Common myeloid progenitor, CD34-positive (primary cell): ENCODE measurements around the gene FAM169A.
"Not testable (repeated sequence)": the region's sequence is repeated elsewhere in the genome, so short reads cannot be mapped to it uniquely, and the experiment has no call there.

Experiments used
- CTCF ChIA-PET: fragments of 350-600 bp; sonication (Branson Sonifier 250); formaldehyde crosslinking; loops from one replicate; lab custom pipeline; 2021; ENCODE audit warnings: antibody characterized with exemption; lab: Charles Lee
- POLR2A ChIA-PET: fragments of 350-600 bp; sonication (Branson Sonifier 250); formaldehyde crosslinking; loops from one replicate; lab custom pipeline; 2021; ENCODE audit warnings: antibody characterized with exemption; lab: Charles Lee
- DNase-seq, 3 donors: peaks; one replicate each; pipeline versions ENCODE4 v3.0.0 to v3.0.0-alpha.2; 2013
- H3K27ac ChIP-seq, 2 experiments: 1 replicate in 1 of 2; 2 replicates in 1 of 2; pipeline ENCODE4 v1.7.0; 2013; ENCODE audit warnings: inconsistent platforms in 2 of 2, low read length in 2 of 2, mild to moderate bottlenecking in 2 of 2, low read depth in 1 of 2, moderate library complexity in 1 of 2; ENCODE audit not compliant: severe bottlenecking in 2 of 2, insufficient read depth in 1 of 2, poor library complexity in 1 of 2
- H3K27me3 ChIP-seq, 5 experiments: replicated peaks in 2 of 5; 1 replicate in 3 of 5; 2 replicates in 2 of 5; pipeline versions ENCODE4 v1.6.1 to v1.7.0; 2013; ENCODE audit warnings: low read length in 4 of 5, mild to moderate bottlenecking in 2 of 5, moderate library complexity in 2 of 5, inconsistent platforms in 1 of 5; ENCODE audit not compliant: insufficient read depth in 5 of 5, control insufficient read depth in 4 of 5
- H3K36me3 ChIP-seq, 4 experiments: 1 replicate in 2 of 4; 2 replicates in 2 of 4; pipeline versions ENCODE4 v1.6.1 to v1.7.0; 2013; ENCODE audit warnings: low read length in 3 of 4, control low read depth in 1 of 4, mild to moderate bottlenecking in 1 of 4; ENCODE audit not compliant: control insufficient read depth in 4 of 4, insufficient read depth in 4 of 4
- H3K4me1 ChIP-seq, 4 experiments: 1 replicate in 3 of 4; 2 replicates in 1 of 4; pipeline versions ENCODE4 v1.6.1 to v1.7.1; 2013; ENCODE audit warnings: low read length in 3 of 4, mild to moderate bottlenecking in 3 of 4, control low read depth in 1 of 4, inconsistent platforms in 1 of 4, moderate library complexity in 1 of 4; ENCODE audit not compliant: control insufficient read depth in 4 of 4, insufficient read depth in 4 of 4; ENCODE audit errors: control extremely low read depth in 1 of 4
- H3K4me3 ChIP-seq, 7 experiments: 1 replicate in 4 of 7; 2 replicates in 3 of 7; pipeline versions ENCODE4 v1.5.1 to v1.7.0; 2013; ENCODE audit warnings: mild to moderate bottlenecking in 7 of 7, low read length in 6 of 7, moderate library complexity in 6 of 7, inconsistent platforms in 2 of 7, low read depth in 2 of 7, control low read depth in 1 of 7; ENCODE audit not compliant: insufficient read depth in 4 of 7, control insufficient read depth in 1 of 7; ENCODE audit errors: extremely low read depth in 1 of 7
- H3K9me3 ChIP-seq, 5 experiments: 1 replicate in 4 of 5; 2 replicates in 1 of 5; pipeline versions ENCODE4 v1.6.1 to v1.7.1; 2013; ENCODE audit warnings: low read length in 4 of 5, mild to moderate bottlenecking in 2 of 5, inconsistent platforms in 1 of 5, low read depth in 1 of 5, moderate library complexity in 1 of 5; ENCODE audit not compliant: control insufficient read depth in 4 of 5, insufficient read depth in 2 of 5; ENCODE audit errors: control extremely low read depth in 1 of 5
- WGBS: methylation state at CpG from one replicate; pipeline ENCODE4 v1.1.5; 2013; ENCODE audit not compliant: insufficient coverage; 5-methylcytosine and 5-hydroxymethylcytosine counted together

The FAM169A gene

GRCh38 chr5:74762599-74762998, 103.6 kb downstream of the FAM169A start:
- Histone ChIP-seq H3K36me3 (peaks cover 5 to 42% (median 18%) of the 10 kb centered on the region in 4 experiments), H3K4me3 (no peak overlapping the region), H3K27me3 (no peaks in the 10 kb centered on the region), H3K4me1 (peaks cover 0 to 16% (median 11%) of the 10 kb centered on the region in 4 experiments), H3K27ac (no peak overlapping the region), H3K9me3 (no peaks in the 10 kb centered on the region)
- no CpG with 5 or more reads among the region's 2 CpGs for WGBS
- ChIA-PET POLR2A (no interaction called here), CTCF (interaction anchor here (0.6 to 2.9 kb wide), 3 partner anchors 10 to 12 kb away, joined by 3 to 9 read pairs (median 3); no protein-coding TSS in a partner anchor)
- no peak for DNase-seq

- DNase-seq = peak in 1 of 3 donors; percentile 4
- Histone ChIP-seq H3K27ac (no peak overlapping the region), H3K4me3 (no peak overlapping the region), H3K36me3 (peaks cover 15 to 55% (median 23%) of the 10 kb centered on the region in 4 experiments), H3K27me3 (no peaks in the 10 kb centered on the region), H3K4me1 (peaks cover 0 to 15% (median 11%) of the 10 kb centered on the region in 4 experiments), H3K9me3 (peaks cover 3 to 5% (median 5%) of the 10 kb centered on the region in 5 experiments)
- no CpG with 5 or more reads among the region's 1 CpG for WGBS
- CTCF ChIA-PET = interaction anchor here (1.1 to 2.9 kb wide), 4 partner anchors 9 to 164 kb away, joined by 3 to 9 read pairs (median 4); no protein-coding TSS in a partner anchor
- POLR2A ChIA-PET = interaction anchor here (0.6 kb wide), 1 partner anchor 100 kb away, joined by 4 read pairs; no protein-coding TSS in a partner anchor
These were observed 104.9 kb downstream of the FAM169A start for GRCh38 chr5:74761241-74761640.

- H3K4me3 ChIP-seq, H3K9me3 ChIP-seq, H3K27me3 ChIP-seq, CTCF ChIA-PET, POLR2A ChIA-PET, H3K27ac ChIP-seq, H3K4me1 ChIP-seq, DNase-seq: not testable (repeated sequence)
- no CpG with 5 or more reads among the region's 4 CpGs for WGBS
- peaks cover 16 to 64% (median 41%) of the 10 kb centered on the region in 4 experiments for H3K36me3 ChIP-seq
These were observed 117.4 kb downstream of the FAM169A start for GRCh38 chr5:74748742-74749141.

DNA sequence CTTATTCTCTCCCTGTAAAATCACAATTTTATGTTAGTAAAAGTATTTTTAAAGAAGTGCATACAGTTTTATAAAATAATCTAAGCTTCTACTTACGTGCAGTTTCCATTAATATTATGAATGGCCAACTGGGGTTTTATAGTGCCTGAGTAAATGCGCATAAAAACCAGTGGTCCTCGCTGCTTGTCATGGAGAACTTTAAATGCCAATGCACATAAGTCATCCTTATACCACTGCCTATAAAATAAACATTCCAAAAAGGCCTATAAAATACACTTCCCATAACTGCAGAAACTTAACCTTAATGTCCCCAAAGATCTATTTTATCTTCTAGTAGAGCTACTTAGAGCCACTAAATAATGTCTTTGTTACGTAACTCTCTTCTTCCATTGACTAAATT, 127.8 kb downstream of the FAM169A start:
- 100% methylated on average over 3 of the region's 4 CpGs for WGBS
- Histone ChIP-seq H3K36me3 (peaks cover 14 to 75% (median 36%) of the 10 kb centered on the region in 4 experiments), H3K27me3 (no peaks in the 10 kb centered on the region), H3K4me3 (no peak overlapping the region), H3K4me1 (no peaks in the 10 kb centered on the region), H3K27ac (no peak overlapping the region), H3K9me3 (no peaks in the 10 kb centered on the region)
- DNase-seq = no peak
- ChIA-PET CTCF (no interaction called here), POLR2A (no interaction called here)

DNA sequence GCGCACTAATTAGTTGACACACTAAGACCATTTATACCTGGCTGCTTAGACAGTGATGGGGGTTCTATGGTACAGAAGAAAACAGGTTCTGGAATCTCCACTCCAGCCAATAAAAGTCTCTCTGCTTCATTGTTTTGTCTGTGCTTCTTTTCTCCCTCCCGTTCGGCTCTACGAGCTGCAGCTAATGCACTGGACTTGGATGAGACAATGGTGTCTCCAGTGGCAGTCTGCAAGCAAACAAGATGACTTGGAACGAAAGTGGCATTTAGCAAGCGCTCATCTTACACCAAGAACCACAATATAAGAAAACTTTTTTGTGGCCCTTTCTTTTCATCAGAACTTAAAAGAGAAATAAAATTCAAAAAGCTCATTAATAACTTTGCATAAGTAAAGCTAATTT, 129.4 kb downstream of the FAM169A start:
- Histone ChIP-seq H3K9me3 (no peaks in the 10 kb centered on the region), H3K27me3 (no peaks in the 10 kb centered on the region), H3K4me3 (no peak overlapping the region), H3K36me3 (peaks cover 15 to 71% (median 37%) of the 10 kb centered on the region in 4 experiments), H3K4me1 (no peaks in the 10 kb centered on the region), H3K27ac (no peak overlapping the region)
- ChIA-PET POLR2A (no interaction called here), CTCF (no interaction called here)
- no peak for DNase-seq
- 98% methylated on average over 5 of the region's 6 CpGs for WGBS
